NCI-H1436 (cell line): ENCODE data around the gene PRKAR2B.
"Not testable (repeated sequence)": the region's sequence is repeated elsewhere in the genome, so short reads cannot be mapped to it uniquely, and the experiment has no call there.

Source experiments
- DNase-seq: peaks from one replicate; lab custom pipeline; 2025; lab: John Stamatoyannopoulos, UW

Gene PRKAR2B

GRCh38 chr7:107048783-107049418 lies 4.4 kb downstream of the PRKAR2B start:
- DNase-seq = no peak

- DNase-seq = no peak
Measured at GRCh38 chr7:107049480-107049879, 5.0 kb downstream of the PRKAR2B start.

- no peak for DNase-seq
Measured at GRCh38 chr7:107049971-107050532, 5.5 kb downstream of the PRKAR2B start.

- no peak for DNase-seq
Measured at GRCh38 chr7:107051376-107051775, 6.9 kb downstream of the PRKAR2B start.

- not testable (repeated sequence) for DNase-seq
Measured at GRCh38 chr7:107054965-107055364, 10.5 kb downstream of the PRKAR2B start.

- DNase-seq = not testable (repeated sequence)
Measured at GRCh38 chr7:107056058-107056457, 11.6 kb downstream of the PRKAR2B start.

GRCh38 chr7:107056728-107057473 lies 12.4 kb downstream of the PRKAR2B start:
- no peak for DNase-seq

- no peak for DNase-seq
Measured at GRCh38 chr7:107057474-107057833, 12.9 kb downstream of the PRKAR2B start.

- no peak for DNase-seq
Measured at GRCh38 chr7:107059468-107059867, 15.0 kb downstream of the PRKAR2B start.

GRCh38 chr7:107063245-107064120 lies 19.0 kb downstream of the PRKAR2B start:
- no peak for DNase-seq

GRCh38 chr7:107064255-107064654 lies 19.8 kb downstream of the PRKAR2B start:
- DNase-seq = no peak

- no peak for DNase-seq
Measured at GRCh38 chr7:107065929-107066247, 21.4 kb downstream of the PRKAR2B start.

GRCh38 chr7:107068156-107068555 lies 23.7 kb downstream of the PRKAR2B start:
- no peak for DNase-seq

- no peak for DNase-seq
Measured at GRCh38 chr7:107069457-107069856, 25.0 kb downstream of the PRKAR2B start.

GRCh38 chr7:107070710-107071109 lies 26.2 kb downstream of the PRKAR2B start:
- DNase-seq = peak; percentile 1

GRCh38 chr7:107071129-107071528 lies 26.6 kb downstream of the PRKAR2B start:
- no peak for DNase-seq

GRCh38 chr7:107072133-107072532 lies 27.6 kb downstream of the PRKAR2B start:
- no peak for DNase-seq

GRCh38 chr7:107075863-107076574 lies 31.5 kb downstream of the PRKAR2B start:
- no peak for DNase-seq

- DNase-seq = no peak
Measured at GRCh38 chr7:107076781-107077698, 32.5 kb downstream of the PRKAR2B start.

GRCh38 chr7:107077699-107078516 lies 33.4 kb downstream of the PRKAR2B start:
- no peak for DNase-seq
